ENCODE measurements around the gene TMEM267. TPM values are rescaled to one million over a fixed set of nuclear protein-coding genes. Genes with fewer than 3 reads are reported as not detected.
"Not testable (repeated sequence)": the region's sequence is repeated elsewhere in the genome, so short reads cannot be mapped to it uniquely, and the experiment has no call there.

Gene TMEM267
- total RNA-seq, 3 donors from 2014 or later (not counting 1 experiment from before 2014, with no cell fraction given): 7.2 to 12.8 (median 8.8) TPM

DNA sequence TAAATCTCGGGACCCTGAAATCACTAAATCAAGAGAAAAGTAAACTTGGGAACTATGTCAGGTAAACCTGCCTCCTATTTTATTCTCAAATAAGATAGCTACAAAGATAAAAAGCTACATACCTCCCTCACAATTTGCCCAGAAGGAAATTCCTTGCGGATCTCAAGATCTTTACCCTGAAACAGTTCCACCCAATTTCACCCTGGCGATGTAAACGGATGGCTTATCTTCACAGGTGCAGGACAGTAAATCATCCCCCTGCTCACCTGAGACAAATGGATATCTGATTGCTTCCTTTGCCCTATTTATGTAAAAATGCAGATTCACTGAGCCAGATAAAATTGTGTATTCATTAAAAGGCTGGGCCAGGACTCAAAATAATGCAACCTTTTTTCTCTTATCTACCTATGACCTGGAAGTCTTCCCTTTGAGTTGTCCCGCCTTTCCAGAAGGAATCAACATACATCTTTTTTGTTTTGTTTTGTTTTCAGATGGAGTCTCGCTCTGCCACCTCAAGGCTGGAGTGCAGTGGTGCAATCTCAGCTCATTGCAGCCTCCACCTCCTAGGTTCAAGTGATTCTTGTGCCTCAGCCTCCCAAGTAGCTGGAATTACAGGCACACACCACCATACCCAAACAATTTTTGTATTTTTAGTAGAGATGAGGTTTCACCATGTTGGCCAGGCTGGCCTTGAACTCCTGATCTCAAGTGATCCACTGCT lies 13.8 kb downstream of the TMEM267 start:
- Mint-ChIP-seq H3K36me3 (peaks cover 18% of the 10 kb centered on the region), H3K4me1 (peaks cover 20 to 21% of the 10 kb centered on the region in 2 donors), H3K9me3 (peaks cover 8 to 9% of the 10 kb centered on the region in 2 donors), H3K27me3 (ENCODE audit: low read depth in 2 of 2) (no peaks in the 10 kb centered on the region), H3K27ac (no peak overlapping the region), H3K4me3 (no peak overlapping the region)
- Histone ChIP-seq H3K4me1 (ENCODE audit: control insufficient read depth, insufficient read depth, low read length) (no peaks in the 10 kb centered on the region), H3K9me3 (ENCODE audit: control insufficient read depth, insufficient read depth, low read length) (peaks cover 3% of the 10 kb centered on the region), H3K27ac (ENCODE audit: low read length) (no peak overlapping the region), H3K27me3 (ENCODE audit: control insufficient read depth, insufficient read depth, low read length) (no peaks in the 10 kb centered on the region), H3K4me3 (ENCODE audit: low read length) (no peak overlapping the region), H3K36me3 (ENCODE audit: control insufficient read depth, insufficient read depth, low read length) (no peaks in the 10 kb centered on the region)
- no peak for ATAC-seq
- DNase-seq: no peak
- TF ChIP-seq, protein P1, sequence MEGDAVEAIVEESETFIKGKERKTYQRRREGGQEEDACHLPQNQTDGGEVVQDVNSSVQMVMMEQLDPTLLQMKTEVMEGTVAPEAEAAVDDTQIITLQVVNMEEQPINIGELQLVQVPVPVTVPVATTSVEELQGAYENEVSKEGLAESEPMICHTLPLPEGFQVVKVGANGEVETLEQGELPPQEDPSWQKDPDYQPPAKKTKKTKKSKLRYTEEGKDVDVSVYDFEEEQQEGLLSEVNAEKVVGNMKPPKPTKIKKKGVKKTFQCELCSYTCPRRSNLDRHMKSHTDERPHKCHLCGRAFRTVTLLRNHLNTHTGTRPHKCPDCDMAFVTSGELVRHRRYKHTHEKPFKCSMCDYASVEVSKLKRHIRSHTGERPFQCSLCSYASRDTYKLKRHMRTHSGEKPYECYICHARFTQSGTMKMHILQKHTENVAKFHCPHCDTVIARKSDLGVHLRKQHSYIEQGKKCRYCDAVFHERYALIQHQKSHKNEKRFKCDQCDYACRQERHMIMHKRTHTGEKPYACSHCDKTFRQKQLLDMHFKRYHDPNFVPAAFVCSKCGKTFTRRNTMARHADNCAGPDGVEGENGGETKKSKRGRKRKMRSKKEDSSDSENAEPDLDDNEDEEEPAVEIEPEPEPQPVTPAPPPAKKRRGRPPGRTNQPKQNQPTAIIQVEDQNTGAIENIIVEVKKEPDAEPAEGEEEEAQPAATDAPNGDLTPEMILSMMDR (IDR thresholded peaks at IDR 0.05): no peak
- intact Hi-C loops (cut with micrococcal nuclease): no loop called here
- WGBS (ENCODE audit: insufficient coverage): 94% methylated on average over 6 of the region's 6 CpGs

DNA sequence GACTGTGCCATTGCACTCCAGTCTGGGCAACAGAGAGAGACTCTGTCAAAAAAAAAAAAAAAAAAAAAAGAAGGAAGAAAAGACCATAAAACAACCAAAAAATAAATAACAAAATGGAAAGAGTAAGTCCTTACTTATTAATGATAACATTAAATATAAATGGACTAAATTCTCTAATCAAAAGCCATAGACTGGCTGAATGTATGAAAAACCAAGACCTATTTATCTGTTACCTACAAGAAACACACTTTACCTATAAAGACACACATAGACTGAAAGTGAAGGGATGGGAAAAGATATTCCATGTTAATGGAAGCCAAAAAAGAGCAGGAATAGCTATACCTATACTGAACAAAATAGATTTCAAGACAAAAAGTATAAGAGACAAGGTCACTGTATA lies 16.6 kb downstream of the TMEM267 start:
- Mint-ChIP-seq H3K27ac (no peak overlapping the region), H3K4me1 (peaks cover 13 to 17% of the 10 kb centered on the region in 2 donors), H3K27me3 (ENCODE audit: low read depth in 2 of 2) (no peaks in the 10 kb centered on the region), H3K36me3 (peaks cover 18% of the 10 kb centered on the region), H3K9me3 (peaks cover 8 to 9% of the 10 kb centered on the region in 2 donors), H3K4me3 (no peak overlapping the region)
- ATAC-seq: no peak
- TF ChIP-seq, protein P1 (IDR thresholded peaks at IDR 0.05): no peak
- intact Hi-C loops (cut with micrococcal nuclease): no loop called here
- no peak overlapping the region for H3K27ac ChIP-seq (ENCODE audit: low read length)
- no peaks in the 10 kb centered on the region for H3K4me1 ChIP-seq (ENCODE audit: control insufficient read depth, insufficient read depth, low read length)
- H3K9me3 ChIP-seq (ENCODE audit: control insufficient read depth, insufficient read depth, low read length): peaks cover 3% of the 10 kb centered on the region
- H3K36me3 ChIP-seq (ENCODE audit: control insufficient read depth, insufficient read depth, low read length): no peaks in the 10 kb centered on the region
- H3K27me3 ChIP-seq (ENCODE audit: control insufficient read depth, insufficient read depth, low read length): no peaks in the 10 kb centered on the region
- DNase-seq: no peak
- no peak overlapping the region for H3K4me3 ChIP-seq (ENCODE audit: low read length)

DNA sequence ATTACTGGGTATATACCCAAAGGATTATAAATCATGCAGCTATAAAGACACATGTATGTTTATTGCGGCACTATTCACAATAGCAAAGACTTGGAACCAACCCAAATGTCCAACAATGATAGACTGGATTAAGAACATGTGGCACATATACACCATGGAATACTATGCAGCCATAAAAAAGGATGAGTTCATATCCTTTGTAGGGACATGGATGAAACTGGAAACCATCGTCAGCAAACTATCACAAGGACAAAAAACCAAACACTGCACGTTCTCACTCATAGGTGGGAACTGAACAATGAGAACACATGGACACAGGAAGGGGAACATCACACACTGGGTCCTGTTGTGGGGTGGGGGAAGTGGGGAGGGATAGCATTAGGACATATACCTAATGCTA lies 18.2 kb downstream of the TMEM267 start:
- intact Hi-C loops (cut with micrococcal nuclease); H3K36me3 ChIP-seq (ENCODE audit: control insufficient read depth, insufficient read depth, low read length); H3K9me3 Mint-ChIP-seq; H3K27me3 Mint-ChIP-seq (ENCODE audit: low read depth in 2 of 2); H3K27me3 ChIP-seq (ENCODE audit: control insufficient read depth, insufficient read depth, low read length); H3K27ac Mint-ChIP-seq; ATAC-seq; H3K4me3 Mint-ChIP-seq; H3K27ac ChIP-seq (ENCODE audit: low read length); H3K4me1 ChIP-seq (ENCODE audit: control insufficient read depth, insufficient read depth, low read length); H3K4me3 ChIP-seq (ENCODE audit: low read length); H3K9me3 ChIP-seq (ENCODE audit: control insufficient read depth, insufficient read depth, low read length); DNase-seq: not testable (repeated sequence)
- Mint-ChIP-seq H3K36me3 (peaks cover 18% of the 10 kb centered on the region), H3K4me1 (peaks cover 15 to 20% of the 10 kb centered on the region in 2 donors)
- WGBS (ENCODE audit: insufficient coverage): no CpG with 5 or more reads among the region's 3 CpGs

DNA sequence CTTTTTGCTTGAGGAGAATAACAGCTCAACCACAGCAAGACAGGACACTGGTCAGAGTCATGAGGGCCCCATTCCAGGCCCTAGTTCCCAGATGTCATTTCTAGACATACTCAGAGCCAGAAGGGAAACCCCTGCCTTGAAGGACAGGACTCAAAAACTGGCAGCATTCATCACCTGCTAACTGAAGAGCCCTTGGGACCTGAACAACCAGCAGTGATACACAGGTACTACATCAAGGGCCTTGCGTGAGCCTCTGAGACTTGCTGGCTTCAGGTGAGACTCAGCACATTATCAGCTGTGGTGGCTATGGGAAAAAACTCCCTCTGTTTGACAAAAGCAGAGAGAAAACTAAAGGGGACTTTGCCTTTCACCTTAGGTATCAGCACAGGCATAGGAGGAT lies 22.6 kb downstream of the TMEM267 start:
- no peaks in the 10 kb centered on the region for H3K36me3 ChIP-seq (ENCODE audit: control insufficient read depth, insufficient read depth, low read length)
- H3K4me1 ChIP-seq (ENCODE audit: control insufficient read depth, insufficient read depth, low read length): no peaks in the 10 kb centered on the region
- TF ChIP-seq, protein P1 (IDR thresholded peaks at IDR 0.05): no peak
- WGBS (ENCODE audit: insufficient coverage): 100% methylated on average over 1 of the region's 1 CpG
- intact Hi-C loops (cut with micrococcal nuclease): no loop called here
- no peak overlapping the region for H3K4me3 ChIP-seq (ENCODE audit: low read length)
- no peak overlapping the region for H3K27ac ChIP-seq (ENCODE audit: low read length)
- DNase-seq: no peak
- Mint-ChIP-seq H3K4me3 (no peak overlapping the region), H3K36me3 (peaks cover 10% of the 10 kb centered on the region), H3K27ac (no peak overlapping the region), H3K9me3 (peaks cover 0 to 5% of the 10 kb centered on the region in 2 donors), H3K4me1 (peaks cover 10 to 17% of the 10 kb centered on the region in 2 donors), H3K27me3 (ENCODE audit: low read depth in 2 of 2) (no peaks in the 10 kb centered on the region)
- H3K27me3 ChIP-seq (ENCODE audit: control insufficient read depth, insufficient read depth, low read length): no peaks in the 10 kb centered on the region
- H3K9me3 ChIP-seq (ENCODE audit: control insufficient read depth, insufficient read depth, low read length): no peaks in the 10 kb centered on the region
- ATAC-seq: no peak

All from natural killer cell (primary cell).